Neural cell (in vitro differentiated cells): ENCODE data around the gene ALOX5. TPM values are rescaled to one million over a fixed set of nuclear protein-coding genes. Genes with fewer than 3 reads are reported as not detected.

Source experiments
- H2AFZ ChIP-seq: fragments of 200-600, 300-800 bp; sonication (generic), shearing (Covaris generic); 2 replicates; pipeline ENCODE4 v1.6.0; 2014; ENCODE audit warnings: low read depth, mild to moderate bottlenecking, antibody characterized with exemption, low read length, moderate library complexity
- H3F3A ChIP-seq: fragments of 200-600 bp; shearing (Covaris generic); 2 replicates; pipeline ENCODE4 v1.6.1; 2016; ENCODE audit warnings: mild to moderate bottlenecking, moderate library complexity, mixed read lengths, antibody characterized with exemption, low read length; ENCODE audit not compliant: insufficient read depth, poor library complexity, severe bottlenecking
- H3K27ac ChIP-seq: fragments of 200-600, 300-800 bp; sonication (generic), shearing (Covaris generic); 2 replicates; pipeline ENCODE4 v1.5.1; 2014; ENCODE audit warnings: mild to moderate bottlenecking, low read length, moderate library complexity
- H3K27me3 ChIP-seq: fragments of 300-800, 200-600 bp; sonication (generic), shearing (Covaris generic); 2 replicates; pipeline ENCODE4 v1.6.0; 2014; ENCODE audit warnings: mild to moderate bottlenecking, low read depth, low read length, moderate library complexity; ENCODE audit not compliant: insufficient read depth
- H3K36me3 ChIP-seq: fragments of 300-800, 200-600 bp; sonication (generic), shearing (Covaris generic); 2 replicates; pipeline ENCODE4 v1.5.1; 2014; ENCODE audit warnings: mild to moderate bottlenecking, antibody characterized with exemption, low read length, moderate library complexity; ENCODE audit not compliant: insufficient read depth
- H3K4me2 ChIP-seq: fragments of 300-800, 200-600 bp; sonication (generic), shearing (Covaris generic); 2 replicates; pipeline ENCODE4 v1.6.0; 2014; ENCODE audit warnings: mild to moderate bottlenecking, low read length
- H3K4me3 ChIP-seq: fragments of 300-800, 200-600 bp; sonication (generic), shearing (Covaris generic); 2 replicates; pipeline ENCODE4 v1.5.1; 2014; ENCODE audit warnings: mild to moderate bottlenecking, low read length, moderate library complexity
- H3K79me2 ChIP-seq: fragments of 200-600 bp; shearing (Covaris generic); replicated peaks from 2 replicates; pipeline ENCODE4 v1.6.0; 2014; ENCODE audit warnings: mild to moderate bottlenecking, low read length, moderate library complexity; ENCODE audit not compliant: insufficient read depth
- H3K9ac ChIP-seq: fragments of 300-800, 200-600 bp; sonication (generic), shearing (Covaris generic); 2 replicates; pipeline ENCODE4 v1.6.1; 2016; ENCODE audit warnings: mild to moderate bottlenecking, low read length, mixed read lengths
- H3K9me2 ChIP-seq: fragments of 200-600 bp; shearing (Covaris generic); 2 replicates; pipeline ENCODE4 v1.6.1; 2016; ENCODE audit warnings: mild to moderate bottlenecking, low read length, mixed read lengths; ENCODE audit not compliant: insufficient read depth
- H3K9me3 ChIP-seq: fragments of 200-600, 300-800 bp; sonication (generic), shearing (Covaris generic); 2 replicates; pipeline ENCODE4 v1.6.1; 2016; ENCODE audit warnings: mild to moderate bottlenecking, mixed run types, low read length, moderate library complexity, mixed read lengths
- H4K20me1 ChIP-seq: fragments of 200-600 bp; shearing (Covaris generic); 2 replicates; pipeline ENCODE4 v1.6.1; 2016; ENCODE audit warnings: mild to moderate bottlenecking, mixed run types; ENCODE audit not compliant: insufficient read depth
- CTCF ChIP-seq: fragments of 450-650 bp; IDR thresholded peaks from 2 replicates; pipeline ENCODE4 v1.5.1; 2014; ENCODE audit warnings: antibody characterized with exemption, mild to moderate bottlenecking, moderate library complexity; ENCODE audit not compliant: poor library complexity, severe bottlenecking
- EP300 ChIP-seq: fragments of 450-650 bp; conservative IDR thresholded peaks from 2 replicates; pipeline ENCODE4 v1.6.1; 2014; ENCODE audit warnings: antibody characterized with exemption, mild to moderate bottlenecking, moderate library complexity; ENCODE audit not compliant: poor library complexity, severe bottlenecking
- EZH2 ChIP-seq: fragments of 200-600, 300-800 bp; shearing (Covaris generic), sonication (generic); IDR thresholded peaks from 2 replicates; pipeline ENCODE4 v1.6.1; 2014; ENCODE audit warnings: antibody characterized with exemption, low read length, borderline replicate concordance, mild to moderate bottlenecking; ENCODE audit not compliant: insufficient read depth, poor library complexity, severe bottlenecking
- MXI1 ChIP-seq: fragments of 450-650 bp; conservative IDR thresholded peaks from 2 replicates; pipeline ENCODE4 v1.6.1; 2014; ENCODE audit warnings: antibody characterized with exemption, mild to moderate bottlenecking; ENCODE audit not compliant: poor library complexity, severe bottlenecking
- POLR2AphosphoS5 ChIP-seq: IDR thresholded peaks from 2 replicates; pipeline ENCODE4 v1.6.1; 2012
- RAD21 ChIP-seq: fragments of 450-650 bp; conservative IDR thresholded peaks from 2 replicates; pipeline ENCODE4 v1.6.1; 2014; ENCODE audit warnings: antibody characterized with exemption, mild to moderate bottlenecking, moderate library complexity
- REST ChIP-seq: IDR thresholded peaks from 2 replicates; pipeline ENCODE4 v1.6.1; 2012; ENCODE audit warnings: borderline replicate concordance
- SMC3 ChIP-seq: fragments of 450-650 bp; conservative IDR thresholded peaks from 2 replicates; pipeline ENCODE4 v1.6.1; 2014; ENCODE audit warnings: antibody characterized with exemption, mild to moderate bottlenecking, moderate library complexity; ENCODE audit not compliant: poor library complexity
- TAF1 ChIP-seq: IDR thresholded peaks from 2 replicates; pipeline ENCODE4 v1.6.1; 2012; ENCODE audit warnings: low read depth
- polyA plus RNA-seq: library from polyadenylated mRNA; depleted of rRNA; stranded (reverse); fragments of >200 nt; gene quantifications from 2 replicates; pipeline ENCODE4 v1.2.3, GENCODE V29; 2014

Gene ALOX5
- polyA plus RNA-seq, 1 donor from 2014 or later = not detected

- Histone ChIP-seq H3K27ac (no peak overlapping the region), H3K79me2 (no peaks in the 10 kb centered on the region), H3K27me3 (no peaks in the 10 kb centered on the region), H3K4me3 (no peak overlapping the region), H3K9ac (no peak overlapping the region), H3K9me2 (no peaks in the 10 kb centered on the region), H3F3A (no peaks in the 10 kb centered on the region), H3K9me3 (no peaks in the 10 kb centered on the region), H3K4me2 (no peak overlapping the region), H3K36me3 (no peaks in the 10 kb centered on the region), H4K20me1 (no peaks in the 10 kb centered on the region), H2AFZ (no peak overlapping the region)
- TF ChIP-seq EZH2 (no peak), TAF1 (no peak), SMC3 (no peak), POLR2AphosphoS5 (no peak), MXI1 (no peak), RAD21 (no peak), CTCF (no peak), EP300 (no peak), REST (no peak)
These were observed 58.9 kb downstream of the ALOX5 start for GRCh38 chr10:45432700-45433472.

GRCh38 chr10:45433716-45434469, 59.9 kb downstream of the ALOX5 start:
- no peaks in the 10 kb centered on the region for H3K79me2 ChIP-seq
- H3K9me3 ChIP-seq = no peaks in the 10 kb centered on the region
- no peaks in the 10 kb centered on the region for H3K36me3 ChIP-seq
- H3F3A ChIP-seq = no peaks in the 10 kb centered on the region
- H3K9ac ChIP-seq = no peak overlapping the region
- no peak overlapping the region for H2AFZ ChIP-seq
- H3K4me3 ChIP-seq = no peak overlapping the region
- TF ChIP-seq EP300 = no peak
- TF ChIP-seq REST = no peak
- no peak for TF ChIP-seq TAF1
- TF ChIP-seq RAD21 = no peak
- TF ChIP-seq EZH2 = no peak
- TF ChIP-seq SMC3 = no peak
- no peak for TF ChIP-seq CTCF
- no peak for TF ChIP-seq POLR2AphosphoS5
- no peak for TF ChIP-seq MXI1
- no peak overlapping the region for H3K4me2 ChIP-seq
- no peaks in the 10 kb centered on the region for H3K27me3 ChIP-seq
- no peak overlapping the region for H3K27ac ChIP-seq
- H3K9me2 ChIP-seq = no peaks in the 10 kb centered on the region
- no peaks in the 10 kb centered on the region for H4K20me1 ChIP-seq
